Natural killer cell treated with Interleukin-12 subunit alpha and Interleukin-12 subunit beta and Interleukin-15 and Interleukin-18, amount 100 ng/mL, for 72 hours (primary cell): Measurements from ENCODE around the gene CAPN5. TPM values are rescaled to one million over a fixed set of nuclear protein-coding genes. Genes with fewer than 3 reads are reported as not detected.

Source experiments
- ATAC-seq, 2 donors: fragments of 150-1000 bp; cut with Tn5 transposase in 1 of 2; sonication (Bioruptor Pico), chemical (Tn5 transposase) in 1 of 2; 2 replicates each; pipeline ENCODE4 v1.10.0; 2021
- DNase-seq: peaks from one replicate; pipeline ENCODE4 v3.0.0; 2022; ENCODE audit warnings: low spot score
- H3K27ac Mint-ChIP-seq, 2 donors: 1 replicate in 1 of 2; 2 replicates in 1 of 2; pipeline ENCODE4 v1.8.0; 2022; ENCODE audit warnings: mixed read lengths in 2 of 2, mild to moderate bottlenecking in 1 of 2, moderate library complexity in 1 of 2
- H3K27me3 Mint-ChIP-seq, 2 donors: 1 replicate in 1 of 2; 2 replicates in 1 of 2; pipeline ENCODE4 v1.8.0; 2022; ENCODE audit warnings: mixed read lengths in 2 of 2
- H3K36me3 Mint-ChIP-seq: one replicate; pipeline ENCODE4 v1.8.0; 2022; ENCODE audit warnings: mixed read lengths
- H3K4me1 Mint-ChIP-seq, 2 donors: 1 replicate in 1 of 2; 2 replicates in 1 of 2; pipeline ENCODE4 v1.8.0; 2022; ENCODE audit warnings: low read depth in 2 of 2, mixed read lengths in 2 of 2, mild to moderate bottlenecking in 1 of 2
- H3K4me3 Mint-ChIP-seq: one replicate; pipeline ENCODE4 v1.8.0; 2022; ENCODE audit warnings: mixed read lengths
- H3K9me3 Mint-ChIP-seq: 2 replicates; pipeline ENCODE4 v1.8.0; 2022; ENCODE audit warnings: mixed read lengths
- total RNA-seq, 2 donors: library from RNA; stranded (reverse); gene quantifications; one replicate each; pipeline ENCODE4 v1.2.3, GENCODE V29; 2022

Gene CAPN5
- total RNA-seq, 2 donors from 2014 or later, result 2.5 to 2.7 TPM

- Mint-ChIP-seq H3K4me3 (no peak overlapping the region), H3K27ac (no peak overlapping the region)
- no peak for DNase-seq
Observed at GRCh38 chr11:77167111-77167626, 100.4 kb downstream of the CAPN5 start.

GRCh38 chr11:77167791-77168190, 101.0 kb downstream of the CAPN5 start:
- no peak overlapping the region for H3K4me3 Mint-ChIP-seq
- H3K27ac Mint-ChIP-seq, result no peak overlapping the region
- H3K27me3 Mint-ChIP-seq, result peaks cover 0 to 3% of the 10 kb centered on the region in 2 donors

More at GRCh38 chr11:77167111-77167626, 100.4 kb downstream of the CAPN5 start:
- Mint-ChIP-seq H3K9me3 (no peaks in the 10 kb centered on the region), H3K27me3 (peaks cover 0 to 3% of the 10 kb centered on the region in 2 donors), H3K36me3 (no peaks in the 10 kb centered on the region), H3K4me1 (no peaks in the 10 kb centered on the region)
- no peak for ATAC-seq

GRCh38 chr11:77170107-77170506, 103.3 kb downstream of the CAPN5 start:
- H3K36me3 Mint-ChIP-seq, result no peaks in the 10 kb centered on the region
- no peak overlapping the region for H3K27ac Mint-ChIP-seq
- no peaks in the 10 kb centered on the region for H3K9me3 Mint-ChIP-seq
- DNase-seq, result no peak
- no peak overlapping the region for H3K4me3 Mint-ChIP-seq
- ATAC-seq, result no peak
- H3K4me1 Mint-ChIP-seq, result no peaks in the 10 kb centered on the region
- peaks cover 0 to 3% of the 10 kb centered on the region in 2 donors for H3K27me3 Mint-ChIP-seq

More at GRCh38 chr11:77167791-77168190, 101.0 kb downstream of the CAPN5 start:
- ATAC-seq (no peak), DNase-seq (no peak)
- Mint-ChIP-seq H3K9me3 (no peaks in the 10 kb centered on the region), H3K4me1 (no peaks in the 10 kb centered on the region), H3K36me3 (no peaks in the 10 kb centered on the region)

- Mint-ChIP-seq H3K27ac (no peak overlapping the region), H3K4me1 (no peaks in the 10 kb centered on the region), H3K9me3 (no peaks in the 10 kb centered on the region), H3K4me3 (no peak overlapping the region), H3K36me3 (no peaks in the 10 kb centered on the region), H3K27me3 (peaks cover 0 to 3% of the 10 kb centered on the region in 2 donors)
- DNase-seq, result no peak
- ATAC-seq, result no peak
Observed at GRCh38 chr11:77171254-77171653, 104.5 kb downstream of the CAPN5 start.

GRCh38 chr11:77171885-77172665, 105.3 kb downstream of the CAPN5 start:
- peaks cover 0 to 3% of the 10 kb centered on the region in 2 donors for H3K27me3 Mint-ChIP-seq
- DNase-seq (no peak), ATAC-seq (no peak)
- no peak overlapping the region for H3K4me3 Mint-ChIP-seq
- H3K36me3 Mint-ChIP-seq, result no peaks in the 10 kb centered on the region
- no peaks in the 10 kb centered on the region for H3K9me3 Mint-ChIP-seq
- H3K4me1 Mint-ChIP-seq, result no peaks in the 10 kb centered on the region
- no peak overlapping the region for H3K27ac Mint-ChIP-seq

GRCh38 chr11:77172666-77172982, 105.9 kb downstream of the CAPN5 start:
- no peaks in the 10 kb centered on the region for H3K36me3 Mint-ChIP-seq
- DNase-seq (no peak), ATAC-seq (no peak)
- H3K9me3 Mint-ChIP-seq, result no peaks in the 10 kb centered on the region
- H3K27me3 Mint-ChIP-seq, result peaks cover 0 to 3% of the 10 kb centered on the region in 2 donors
- no peak overlapping the region for H3K4me3 Mint-ChIP-seq
- H3K4me1 Mint-ChIP-seq, result no peaks in the 10 kb centered on the region
- no peak overlapping the region for H3K27ac Mint-ChIP-seq

GRCh38 chr11:77173494-77173893, 106.7 kb downstream of the CAPN5 start:
- no peak for ATAC-seq
- Mint-ChIP-seq H3K4me1 (no peaks in the 10 kb centered on the region), H3K4me3 (no peak overlapping the region), H3K36me3 (no peaks in the 10 kb centered on the region), H3K27ac (no peak overlapping the region), H3K9me3 (no peaks in the 10 kb centered on the region), H3K27me3 (no peaks in the 10 kb centered on the region)
- no peak for DNase-seq

- Mint-ChIP-seq H3K9me3 (no peaks in the 10 kb centered on the region), H3K4me1 (no peaks in the 10 kb centered on the region), H3K27ac (no peak overlapping the region), H3K27me3 (no peaks in the 10 kb centered on the region), H3K36me3 (no peaks in the 10 kb centered on the region), H3K4me3 (no peak overlapping the region)
- ATAC-seq (no peak), DNase-seq (no peak)
Observed at GRCh38 chr11:77174559-77174958, 107.8 kb downstream of the CAPN5 start.

GRCh38 chr11:77175021-77175842, 108.5 kb downstream of the CAPN5 start:
- Mint-ChIP-seq H3K9me3 (no peaks in the 10 kb centered on the region), H3K4me3 (no peak overlapping the region), H3K27me3 (no peaks in the 10 kb centered on the region), H3K36me3 (no peaks in the 10 kb centered on the region), H3K4me1 (no peaks in the 10 kb centered on the region), H3K27ac (no peak overlapping the region)
- DNase-seq (no peak), ATAC-seq (no peak)

Other genes with a start within 250 kb of the CAPN5 start
- gene ACER3, start 206.1 kb upstream of the CAPN5 start, total RNA-seq, result 10 to 100 TPM; 16.3 to 16.8 TPM
- not detected for gene B3GNT6, start 32.6 kb upstream of the CAPN5 start, total RNA-seq
- gene OMP, start 35.9 kb downstream of the CAPN5 start, total RNA-seq, result not detected
- gene MYO7A, start 61.3 kb downstream of the CAPN5 start, total RNA-seq, result under 1 TPM in 1 of 2 donors, not detected in 1; 0.05 TPM
- gene GDPD4, start 234.7 kb downstream of the CAPN5 start, total RNA-seq, result not detected